ENCODE data around the gene KCNC1. TPM values are rescaled to one million over a fixed set of nuclear protein-coding genes. Genes with fewer than 3 reads are reported as not detected.

KCNC1 gene
- total RNA-seq, 4 donors from 2014 or later: 0.14 TPM; not detected in 3

- 57 to 76% methylated on average over 2 to 6 of the region's 7 CpGs for WGBS, 2 donors (ENCODE audit: low coverage in 1 of 2)
- Histone ChIP-seq H3K4me3 (no peak overlapping the region), H3K27me3 (no peaks in the 10 kb centered on the region), H3K36me3 (no peaks in the 10 kb centered on the region), H3K4me1 (peaks cover 3 to 13% (median 10%) of the 10 kb centered on the region in 4 donors), H3K9me3 (no peaks in the 10 kb centered on the region), H3K27ac (no peak overlapping the region)
- no peak for DNase-seq
- intact Hi-C loops (cut with DNase I; ENCODE audit: low total_unique reads) (no loop called here), in situ Hi-C loops (cut with MboI; ENCODE audit: low pct_ligation_motif_present in 1 of 4, low pct_unique_long_range_greater_than_20kb in 1 of 4, low sequenced_read_pairs in 3 of 4) (no loop called here)
- TF ChIP-seq EP300 (IDR thresholded peaks at IDR 0.05; ENCODE audit: low read depth) (no peak), POLR2AphosphoS5 (IDR thresholded peaks at IDR 0.05) (no peak), POLR2A (IDR thresholded peaks at IDR 0.05) (no peak)
- TF ChIP-seq, protein P1, sequence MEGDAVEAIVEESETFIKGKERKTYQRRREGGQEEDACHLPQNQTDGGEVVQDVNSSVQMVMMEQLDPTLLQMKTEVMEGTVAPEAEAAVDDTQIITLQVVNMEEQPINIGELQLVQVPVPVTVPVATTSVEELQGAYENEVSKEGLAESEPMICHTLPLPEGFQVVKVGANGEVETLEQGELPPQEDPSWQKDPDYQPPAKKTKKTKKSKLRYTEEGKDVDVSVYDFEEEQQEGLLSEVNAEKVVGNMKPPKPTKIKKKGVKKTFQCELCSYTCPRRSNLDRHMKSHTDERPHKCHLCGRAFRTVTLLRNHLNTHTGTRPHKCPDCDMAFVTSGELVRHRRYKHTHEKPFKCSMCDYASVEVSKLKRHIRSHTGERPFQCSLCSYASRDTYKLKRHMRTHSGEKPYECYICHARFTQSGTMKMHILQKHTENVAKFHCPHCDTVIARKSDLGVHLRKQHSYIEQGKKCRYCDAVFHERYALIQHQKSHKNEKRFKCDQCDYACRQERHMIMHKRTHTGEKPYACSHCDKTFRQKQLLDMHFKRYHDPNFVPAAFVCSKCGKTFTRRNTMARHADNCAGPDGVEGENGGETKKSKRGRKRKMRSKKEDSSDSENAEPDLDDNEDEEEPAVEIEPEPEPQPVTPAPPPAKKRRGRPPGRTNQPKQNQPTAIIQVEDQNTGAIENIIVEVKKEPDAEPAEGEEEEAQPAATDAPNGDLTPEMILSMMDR (IDR thresholded peaks at IDR 0.05): no peak
Measured at GRCh38 chr11:17767301-17767885, 32.8 kb downstream of the KCNC1 start.

- intact Hi-C loops (cut with DNase I; ENCODE audit: low total_unique reads): no loop called here
- Histone ChIP-seq H3K36me3 (no peaks in the 10 kb centered on the region), H3K4me1 (peaks cover 3 to 13% (median 10%) of the 10 kb centered on the region in 4 donors), H3K27ac (no peak overlapping the region), H3K9me3 (no peaks in the 10 kb centered on the region), H3K27me3 (no peaks in the 10 kb centered on the region), H3K4me3 (no peak overlapping the region)
- TF ChIP-seq POLR2AphosphoS5 (IDR thresholded peaks at IDR 0.05) (no peak), POLR2A (IDR thresholded peaks at IDR 0.05) (no peak), EP300 (IDR thresholded peaks at IDR 0.05; ENCODE audit: low read depth) (no peak)
- TF ChIP-seq, protein P1 (IDR thresholded peaks at IDR 0.05): no peak
- in situ Hi-C loops (cut with MboI; ENCODE audit: low pct_ligation_motif_present in 1 of 4, low pct_unique_long_range_greater_than_20kb in 1 of 4, low sequenced_read_pairs in 3 of 4): no loop called here
- 81% methylated on average over 2 of the region's 2 CpGs; no CpG with 5 or more reads in 1 of the 2 donors for WGBS, 2 donors (ENCODE audit: low coverage in 1 of 2)
- no peak for DNase-seq
Measured at GRCh38 chr11:17767914-17768313, 33.3 kb downstream of the KCNC1 start.

GRCh38 chr11:17768547-17768946, 34.0 kb downstream of the KCNC1 start:
- intact Hi-C loops (cut with DNase I; ENCODE audit: low total_unique reads) (no loop called here), in situ Hi-C loops (cut with MboI; ENCODE audit: low pct_ligation_motif_present in 1 of 4, low pct_unique_long_range_greater_than_20kb in 1 of 4, low sequenced_read_pairs in 3 of 4) (no loop called here)
- no peak for TF ChIP-seq POLR2AphosphoS5 (IDR thresholded peaks at IDR 0.05)
- TF ChIP-seq, protein P1 (IDR thresholded peaks at IDR 0.05): no peak
- no peak for TF ChIP-seq POLR2A (IDR thresholded peaks at IDR 0.05)
- no peak for TF ChIP-seq EP300 (IDR thresholded peaks at IDR 0.05; ENCODE audit: low read depth)
- H3K9me3 ChIP-seq: no peaks in the 10 kb centered on the region
- H3K27ac ChIP-seq: no peak overlapping the region
- H3K4me3 ChIP-seq: no peak overlapping the region
- DNase-seq: no peak
- no peaks in the 10 kb centered on the region for H3K36me3 ChIP-seq
- no peaks in the 10 kb centered on the region for H3K27me3 ChIP-seq
- peaks cover 3 to 13% (median 10%) of the 10 kb centered on the region in 4 donors for H3K4me1 ChIP-seq
- 88% methylated on average over 7 of the region's 7 CpGs; no CpG with 5 or more reads in 1 of the 2 donors for WGBS, 2 donors (ENCODE audit: low coverage in 1 of 2)

GRCh38 chr11:17769218-17769617, 34.6 kb downstream of the KCNC1 start:
- DNase-seq: no peak
- intact Hi-C loops (cut with DNase I; ENCODE audit: low total_unique reads): no loop called here
- H3K4me3 ChIP-seq: no peak overlapping the region
- WGBS, 2 donors (ENCODE audit: low coverage in 1 of 2): 92 to 96% methylated on average over 1 of the region's 1 CpG
- TF ChIP-seq, protein P1 (IDR thresholded peaks at IDR 0.05): no peak
- TF ChIP-seq POLR2A (IDR thresholded peaks at IDR 0.05): no peak
- no peak for TF ChIP-seq EP300 (IDR thresholded peaks at IDR 0.05; ENCODE audit: low read depth)
- no peak for TF ChIP-seq POLR2AphosphoS5 (IDR thresholded peaks at IDR 0.05)
- H3K4me1 ChIP-seq: peaks cover 3 to 13% (median 10%) of the 10 kb centered on the region in 4 donors
- H3K9me3 ChIP-seq: no peaks in the 10 kb centered on the region
- in situ Hi-C loops (cut with MboI; ENCODE audit: low pct_ligation_motif_present in 1 of 4, low pct_unique_long_range_greater_than_20kb in 1 of 4, low sequenced_read_pairs in 3 of 4): no loop called here
- H3K36me3 ChIP-seq: no peaks in the 10 kb centered on the region
- H3K27ac ChIP-seq: no peak overlapping the region
- no peaks in the 10 kb centered on the region for H3K27me3 ChIP-seq
